WTC11 (cell line): ENCODE measurements around the gene CAMTA1. TPM values are rescaled to one million over a fixed set of nuclear protein-coding genes. Genes with fewer than 3 reads are reported as not detected.
A peak's percentile ranks its signal among the peaks of the same experiment; 100 is the strongest.

Experiments used
- ATAC-seq: fragments of 200-7000 bp; cut with Tn5 transposase; 2 replicates; pipeline ENCODE4 v1.10.0; 2021; ENCODE audit warnings: mild to moderate bottlenecking, moderate library complexity
- CTCF ChIA-PET: fragments of 300-600 bp; sonication (Branson Sonifier 250); formaldehyde crosslinking; loops from one replicate; lab custom pipeline; 2021; ENCODE audit warnings: antibody characterized with exemption; lab: Charles Lee
- POLR2A ChIA-PET: fragments of 350-600 bp; sonication (Branson Sonifier 250); formaldehyde crosslinking; loops from one replicate; lab custom pipeline; 2021; ENCODE audit warnings: antibody characterized with exemption; lab: Charles Lee
- DNase-seq: peaks from one replicate; pipeline ENCODE4 v3.0.0; 2021; ENCODE audit warnings: low spot score
- H3K27ac Mint-ChIP-seq: 2 replicates; pipeline ENCODE4 v1.8.0; 2021; ENCODE audit warnings: mixed read lengths
- H3K27me3 Mint-ChIP-seq: 2 replicates; pipeline ENCODE4 v1.8.0; 2021; ENCODE audit warnings: low read depth, mild to moderate bottlenecking, moderate library complexity, mixed read lengths
- H3K36me3 Mint-ChIP-seq: 2 replicates; pipeline ENCODE4 v1.8.0; 2021; ENCODE audit warnings: mixed read lengths
- H3K4me1 Mint-ChIP-seq: 2 replicates; pipeline ENCODE4 v1.8.0; 2022; ENCODE audit warnings: mixed read lengths
- H3K4me3 Mint-ChIP-seq: 2 replicates; pipeline ENCODE4 v1.8.0; 2021; ENCODE audit warnings: mild to moderate bottlenecking, moderate library complexity, mixed read lengths
- H3K9me3 Mint-ChIP-seq: 2 replicates; pipeline ENCODE4 v1.8.0; 2021; ENCODE audit warnings: mixed read lengths
- ATF1 ChIP-seq: sonication (generic); formaldehyde crosslinking; IDR thresholded peaks from 2 replicates; pipeline ENCODE4 v1.8.1; 2023; ENCODE audit warnings: mild to moderate bottlenecking, moderate library complexity, missing genetic modification reagents
- HMGA2 ChIP-seq: fragments of 250-450 bp; sonication (Bioruptor Pico); IDR thresholded peaks from 2 replicates; pipeline ENCODE4 v1.4.0; 2021; ENCODE audit warnings: mild to moderate bottlenecking, moderate library complexity
- JUN ChIP-seq: sonication (generic); formaldehyde crosslinking; IDR thresholded peaks from 2 replicates; pipeline ENCODE4 v1.8.0; 2023; ENCODE audit warnings: mild to moderate bottlenecking, missing genetic modification reagents
- SMAD3 ChIP-seq: sonication (generic); formaldehyde crosslinking; IDR thresholded peaks from 2 replicates; pipeline ENCODE4 v1.8.0; 2022; ENCODE audit warnings: missing genetic modification reagents, mild to moderate bottlenecking, borderline replicate concordance
- TCF7 ChIP-seq: sonication (generic); formaldehyde crosslinking; IDR thresholded peaks from 2 replicates; pipeline ENCODE4 v1.8.0; 2022; ENCODE audit warnings: mild to moderate bottlenecking, low read depth, missing genetic modification reagents, moderate library complexity
- ZNF138 ChIP-seq: sonication (generic); formaldehyde crosslinking; conservative IDR thresholded peaks from 2 replicates; pipeline ENCODE4 v1.8.1; 2022; ENCODE audit warnings: mild to moderate bottlenecking, moderate library complexity, missing genetic modification reagents
- ZNF219 ChIP-seq: sonication (generic); formaldehyde crosslinking; IDR thresholded peaks from 2 replicates; pipeline ENCODE4 v1.8.0; 2023; ENCODE audit warnings: missing genetic modification reagents, mild to moderate bottlenecking, borderline replicate concordance
- ZNF396 ChIP-seq: fragments of 250-450 bp; sonication (Bioruptor Pico); IDR thresholded peaks from 2 replicates; pipeline ENCODE4 v1.8.0; 2021; ENCODE audit warnings: mild to moderate bottlenecking, moderate library complexity, borderline replicate concordance
- total RNA-seq: library from RNA; stranded (reverse); gene quantifications from 3 replicates; pipeline ENCODE4 v1.2.3, GENCODE V29; 2021
- TF ChIP-seq, protein P1 (sequence below): sonication (generic); formaldehyde crosslinking; IDR thresholded peaks from 2 replicates; pipeline ENCODE4 v1.8.1; 2022; ENCODE audit warnings: mild to moderate bottlenecking, moderate library complexity, missing genetic modification reagents
- TF ChIP-seq, protein P2 (sequence below): fragments of 250-450 bp; sonication (Bioruptor Pico); IDR thresholded peaks from 2 replicates; pipeline ENCODE4 v1.8.0; 2021; ENCODE audit warnings: mild to moderate bottlenecking
- TF ChIP-seq, protein P3 (sequence below): sonication (generic); formaldehyde crosslinking; IDR thresholded peaks from 2 replicates; pipeline ENCODE4 v1.8.0; 2023; ENCODE audit warnings: missing genetic modification reagents, mild to moderate bottlenecking, borderline replicate concordance
- TF ChIP-seq, protein P4 (sequence below): sonication (generic); formaldehyde crosslinking; conservative IDR thresholded peaks from 2 replicates; pipeline ENCODE4 v1.8.1; 2023; ENCODE audit warnings: mild to moderate bottlenecking, low read depth, missing genetic modification reagents, moderate library complexity
- TF ChIP-seq, protein P5 (sequence below): fragments of 250-450 bp; sonication (Bioruptor Pico); IDR thresholded peaks from 2 replicates; pipeline ENCODE4 v1.9.0; 2021; ENCODE audit warnings: mild to moderate bottlenecking
- TF ChIP-seq, protein P6 (sequence below): fragments of 250-450 bp; sonication (Bioruptor Pico); IDR thresholded peaks from 2 replicates; pipeline ENCODE4 v1.9.0; 2021; ENCODE audit warnings: moderate library complexity, mild to moderate bottlenecking, inconsistent platforms, borderline replicate concordance

The CAMTA1 gene
- total RNA-seq, 1 experiment from 2014 or later, result 86.4 TPM

DNA sequence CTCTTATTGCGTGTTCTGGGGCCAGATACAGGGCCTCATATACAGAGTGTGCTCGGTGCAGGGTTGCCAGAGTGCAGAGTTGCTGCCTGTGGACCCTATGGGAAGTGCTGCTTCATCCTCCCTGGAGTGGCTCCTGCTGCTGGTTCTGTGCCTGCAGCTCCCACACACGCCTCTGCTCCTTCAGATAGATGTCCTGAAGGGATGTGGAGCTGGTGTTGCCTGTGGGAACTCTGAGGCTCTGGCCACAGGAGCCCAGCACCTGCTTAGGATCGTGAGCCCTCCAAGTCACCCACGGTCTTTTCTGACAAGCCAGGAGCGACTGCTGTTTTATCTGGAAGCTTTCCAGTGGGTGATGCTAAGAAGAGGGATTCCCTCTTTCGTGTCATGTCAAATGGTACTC, 120.5 kb downstream of the CAMTA1 start:
- Mint-ChIP-seq H3K27me3 (no peaks in the 10 kb centered on the region), H3K27ac (no peak overlapping the region), H3K36me3 (no peaks in the 10 kb centered on the region), H3K9me3 (no peaks in the 10 kb centered on the region), H3K4me3 (no peak overlapping the region), H3K4me1 (peaks cover 35% of the 10 kb centered on the region)
- ChIA-PET CTCF (no interaction called here), POLR2A (no interaction called here)
- DNase-seq (no peak), ATAC-seq (no peak)
- TF ChIP-seq TCF7 (CRISPR knock-in tag) (no peak), JUN (CRISPR knock-in tag) (no peak), ZNF138 (CRISPR knock-in tag) (no peak)

DNA sequence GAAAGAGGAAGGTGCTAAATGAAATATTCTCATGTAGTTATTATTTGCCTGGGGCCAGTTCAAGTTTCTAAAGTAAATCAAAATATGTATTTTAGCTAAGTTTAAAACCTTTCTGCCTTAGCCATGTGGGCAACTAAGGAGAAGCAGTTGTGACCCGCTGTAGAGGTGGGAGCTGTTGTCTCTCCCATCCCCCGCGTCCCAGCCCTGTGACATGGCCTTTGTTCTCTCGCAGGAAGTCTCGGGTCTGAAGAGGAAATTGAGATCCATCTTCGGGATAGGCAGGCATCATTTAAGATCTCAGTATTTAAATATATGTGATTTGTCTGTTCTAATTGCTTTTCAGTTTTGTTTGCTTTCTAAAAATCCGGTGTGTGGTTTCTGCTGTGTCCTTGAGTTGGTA, 121.5 kb downstream of the CAMTA1 start:
- H3K4me3 Mint-ChIP-seq, result no peak overlapping the region
- peaks cover 45% of the 10 kb centered on the region for H3K4me1 Mint-ChIP-seq
- H3K36me3 Mint-ChIP-seq, result no peaks in the 10 kb centered on the region
- DNase-seq (peak; percentile 38), ATAC-seq (peak; percentile 77)
- CTCF ChIA-PET, result interaction anchor here (0.6 kb wide), 2 partner anchors 136 to 149 kb away, joined by 3 read pairs; no protein-coding TSS in a partner anchor
- peak overlapping the region; percentile 61 for H3K27ac Mint-ChIP-seq
- TF ChIP-seq, protein P1, sequence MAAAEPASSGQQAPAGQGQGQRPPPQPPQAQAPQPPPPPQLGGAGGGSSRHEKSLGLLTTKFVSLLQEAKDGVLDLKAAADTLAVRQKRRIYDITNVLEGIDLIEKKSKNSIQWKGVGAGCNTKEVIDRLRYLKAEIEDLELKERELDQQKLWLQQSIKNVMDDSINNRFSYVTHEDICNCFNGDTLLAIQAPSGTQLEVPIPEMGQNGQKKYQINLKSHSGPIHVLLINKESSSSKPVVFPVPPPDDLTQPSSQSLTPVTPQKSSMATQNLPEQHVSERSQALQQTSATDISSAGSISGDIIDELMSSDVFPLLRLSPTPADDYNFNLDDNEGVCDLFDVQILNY (CRISPR knock-in tag), result no peak
- TF ChIP-seq, protein P2, sequence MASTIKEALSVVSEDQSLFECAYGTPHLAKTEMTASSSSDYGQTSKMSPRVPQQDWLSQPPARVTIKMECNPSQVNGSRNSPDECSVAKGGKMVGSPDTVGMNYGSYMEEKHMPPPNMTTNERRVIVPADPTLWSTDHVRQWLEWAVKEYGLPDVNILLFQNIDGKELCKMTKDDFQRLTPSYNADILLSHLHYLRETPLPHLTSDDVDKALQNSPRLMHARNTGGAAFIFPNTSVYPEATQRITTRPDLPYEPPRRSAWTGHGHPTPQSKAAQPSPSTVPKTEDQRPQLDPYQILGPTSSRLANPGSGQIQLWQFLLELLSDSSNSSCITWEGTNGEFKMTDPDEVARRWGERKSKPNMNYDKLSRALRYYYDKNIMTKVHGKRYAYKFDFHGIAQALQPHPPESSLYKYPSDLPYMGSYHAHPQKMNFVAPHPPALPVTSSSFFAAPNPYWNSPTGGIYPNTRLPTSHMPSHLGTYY (CRISPR knock-in tag), result no peak
- TF ChIP-seq, protein P3, sequence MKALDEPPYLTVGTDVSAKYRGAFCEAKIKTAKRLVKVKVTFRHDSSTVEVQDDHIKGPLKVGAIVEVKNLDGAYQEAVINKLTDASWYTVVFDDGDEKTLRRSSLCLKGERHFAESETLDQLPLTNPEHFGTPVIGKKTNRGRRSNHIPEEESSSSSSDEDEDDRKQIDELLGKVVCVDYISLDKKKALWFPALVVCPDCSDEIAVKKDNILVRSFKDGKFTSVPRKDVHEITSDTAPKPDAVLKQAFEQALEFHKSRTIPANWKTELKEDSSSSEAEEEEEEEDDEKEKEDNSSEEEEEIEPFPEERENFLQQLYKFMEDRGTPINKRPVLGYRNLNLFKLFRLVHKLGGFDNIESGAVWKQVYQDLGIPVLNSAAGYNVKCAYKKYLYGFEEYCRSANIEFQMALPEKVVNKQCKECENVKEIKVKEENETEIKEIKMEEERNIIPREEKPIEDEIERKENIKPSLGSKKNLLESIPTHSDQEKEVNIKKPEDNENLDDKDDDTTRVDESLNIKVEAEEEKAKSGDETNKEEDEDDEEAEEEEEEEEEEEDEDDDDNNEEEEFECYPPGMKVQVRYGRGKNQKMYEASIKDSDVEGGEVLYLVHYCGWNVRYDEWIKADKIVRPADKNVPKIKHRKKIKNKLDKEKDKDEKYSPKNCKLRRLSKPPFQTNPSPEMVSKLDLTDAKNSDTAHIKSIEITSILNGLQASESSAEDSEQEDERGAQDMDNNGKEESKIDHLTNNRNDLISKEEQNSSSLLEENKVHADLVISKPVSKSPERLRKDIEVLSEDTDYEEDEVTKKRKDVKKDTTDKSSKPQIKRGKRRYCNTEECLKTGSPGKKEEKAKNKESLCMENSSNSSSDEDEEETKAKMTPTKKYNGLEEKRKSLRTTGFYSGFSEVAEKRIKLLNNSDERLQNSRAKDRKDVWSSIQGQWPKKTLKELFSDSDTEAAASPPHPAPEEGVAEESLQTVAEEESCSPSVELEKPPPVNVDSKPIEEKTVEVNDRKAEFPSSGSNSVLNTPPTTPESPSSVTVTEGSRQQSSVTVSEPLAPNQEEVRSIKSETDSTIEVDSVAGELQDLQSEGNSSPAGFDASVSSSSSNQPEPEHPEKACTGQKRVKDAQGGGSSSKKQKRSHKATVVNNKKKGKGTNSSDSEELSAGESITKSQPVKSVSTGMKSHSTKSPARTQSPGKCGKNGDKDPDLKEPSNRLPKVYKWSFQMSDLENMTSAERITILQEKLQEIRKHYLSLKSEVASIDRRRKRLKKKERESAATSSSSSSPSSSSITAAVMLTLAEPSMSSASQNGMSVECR, result no peak
- TF ChIP-seq, protein P4, sequence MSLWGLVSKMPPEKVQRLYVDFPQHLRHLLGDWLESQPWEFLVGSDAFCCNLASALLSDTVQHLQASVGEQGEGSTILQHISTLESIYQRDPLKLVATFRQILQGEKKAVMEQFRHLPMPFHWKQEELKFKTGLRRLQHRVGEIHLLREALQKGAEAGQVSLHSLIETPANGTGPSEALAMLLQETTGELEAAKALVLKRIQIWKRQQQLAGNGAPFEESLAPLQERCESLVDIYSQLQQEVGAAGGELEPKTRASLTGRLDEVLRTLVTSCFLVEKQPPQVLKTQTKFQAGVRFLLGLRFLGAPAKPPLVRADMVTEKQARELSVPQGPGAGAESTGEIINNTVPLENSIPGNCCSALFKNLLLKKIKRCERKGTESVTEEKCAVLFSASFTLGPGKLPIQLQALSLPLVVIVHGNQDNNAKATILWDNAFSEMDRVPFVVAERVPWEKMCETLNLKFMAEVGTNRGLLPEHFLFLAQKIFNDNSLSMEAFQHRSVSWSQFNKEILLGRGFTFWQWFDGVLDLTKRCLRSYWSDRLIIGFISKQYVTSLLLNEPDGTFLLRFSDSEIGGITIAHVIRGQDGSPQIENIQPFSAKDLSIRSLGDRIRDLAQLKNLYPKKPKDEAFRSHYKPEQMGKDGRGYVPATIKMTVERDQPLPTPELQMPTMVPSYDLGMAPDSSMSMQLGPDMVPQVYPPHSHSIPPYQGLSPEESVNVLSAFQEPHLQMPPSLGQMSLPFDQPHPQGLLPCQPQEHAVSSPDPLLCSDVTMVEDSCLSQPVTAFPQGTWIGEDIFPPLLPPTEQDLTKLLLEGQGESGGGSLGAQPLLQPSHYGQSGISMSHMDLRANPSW (CRISPR knock-in tag), result no peak
- TF ChIP-seq, protein P5, sequence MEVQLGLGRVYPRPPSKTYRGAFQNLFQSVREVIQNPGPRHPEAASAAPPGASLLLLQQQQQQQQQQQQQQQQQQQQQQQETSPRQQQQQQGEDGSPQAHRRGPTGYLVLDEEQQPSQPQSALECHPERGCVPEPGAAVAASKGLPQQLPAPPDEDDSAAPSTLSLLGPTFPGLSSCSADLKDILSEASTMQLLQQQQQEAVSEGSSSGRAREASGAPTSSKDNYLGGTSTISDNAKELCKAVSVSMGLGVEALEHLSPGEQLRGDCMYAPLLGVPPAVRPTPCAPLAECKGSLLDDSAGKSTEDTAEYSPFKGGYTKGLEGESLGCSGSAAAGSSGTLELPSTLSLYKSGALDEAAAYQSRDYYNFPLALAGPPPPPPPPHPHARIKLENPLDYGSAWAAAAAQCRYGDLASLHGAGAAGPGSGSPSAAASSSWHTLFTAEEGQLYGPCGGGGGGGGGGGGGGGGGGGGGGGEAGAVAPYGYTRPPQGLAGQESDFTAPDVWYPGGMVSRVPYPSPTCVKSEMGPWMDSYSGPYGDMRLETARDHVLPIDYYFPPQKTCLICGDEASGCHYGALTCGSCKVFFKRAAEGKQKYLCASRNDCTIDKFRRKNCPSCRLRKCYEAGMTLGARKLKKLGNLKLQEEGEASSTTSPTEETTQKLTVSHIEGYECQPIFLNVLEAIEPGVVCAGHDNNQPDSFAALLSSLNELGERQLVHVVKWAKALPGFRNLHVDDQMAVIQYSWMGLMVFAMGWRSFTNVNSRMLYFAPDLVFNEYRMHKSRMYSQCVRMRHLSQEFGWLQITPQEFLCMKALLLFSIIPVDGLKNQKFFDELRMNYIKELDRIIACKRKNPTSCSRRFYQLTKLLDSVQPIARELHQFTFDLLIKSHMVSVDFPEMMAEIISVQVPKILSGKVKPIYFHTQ (CRISPR knock-in tag), result no peak
- no peak for TF ChIP-seq SMAD3 (CRISPR knock-in tag)
- TF ChIP-seq ATF1 (CRISPR knock-in tag), result no peak
- TF ChIP-seq ZNF396, result no peak
- TF ChIP-seq HMGA2 (CRISPR knock-in tag), result no peak
- no peak for TF ChIP-seq JUN (CRISPR knock-in tag)
- no peak for TF ChIP-seq ZNF219
- TF ChIP-seq, protein P6, sequence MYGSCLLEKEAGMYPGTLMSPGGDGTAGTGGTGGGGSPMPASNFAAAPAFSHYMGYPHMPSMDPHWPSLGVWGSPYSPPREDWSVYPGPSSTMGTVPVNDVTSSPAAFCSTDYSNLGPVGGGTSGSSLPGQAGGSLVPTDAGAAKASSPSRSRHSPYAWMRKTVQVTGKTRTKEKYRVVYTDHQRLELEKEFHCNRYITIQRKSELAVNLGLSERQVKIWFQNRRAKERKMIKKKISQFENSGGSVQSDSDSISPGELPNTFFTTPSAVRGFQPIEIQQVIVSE (CRISPR knock-in tag), result no peak
- TF ChIP-seq, all 79 proteins: peak for 0
- POLR2A ChIA-PET, result no interaction called here
- H3K9me3 Mint-ChIP-seq, result no peaks in the 10 kb centered on the region
- no peaks in the 10 kb centered on the region for H3K27me3 Mint-ChIP-seq
